Measurements from ENCODE around the gene RBKS. TPM values are rescaled to one million over a fixed set of nuclear protein-coding genes. Genes with fewer than 3 reads are reported as not detected.

RBKS gene
- polyA plus RNA-seq, 6 donors from 2014 or later = 2.2 to 5.3 (median 3.5) TPM

GRCh38 chr2:27856956-27857355 is 33.2 kb downstream of the RBKS start:
- Mint-ChIP-seq H3K27ac (no peak overlapping the region), H3K4me3 (no peak overlapping the region), H3K36me3 (peaks cover 9 to 29% of the 10 kb centered on the region in 2 donors), H3K27me3 (no peaks in the 10 kb centered on the region), H3K4me1 (no peaks in the 10 kb centered on the region), H3K9me3 (peaks cover 0 to 17% (median 8%) of the 10 kb centered on the region in 7 donors)
- DNase-seq (no peak), ATAC-seq (ENCODE audit: low read depth in 2 of 2) (no peak)

GRCh38 chr2:27856386-27856785 is 33.8 kb downstream of the RBKS start:
- Mint-ChIP-seq H3K27me3 (no peaks in the 10 kb centered on the region), H3K4me3 (no peak overlapping the region), H3K36me3 (peaks cover 9 to 29% of the 10 kb centered on the region in 2 donors), H3K27ac (no peak overlapping the region), H3K4me1 (no peaks in the 10 kb centered on the region), H3K9me3 (peaks cover 0 to 17% (median 8%) of the 10 kb centered on the region in 7 donors)
- DNase-seq (no peak), ATAC-seq (ENCODE audit: low read depth in 2 of 2) (no peak)

- no peak for ATAC-seq (ENCODE audit: low read depth in 2 of 2)
- Mint-ChIP-seq H3K4me3 (no peak overlapping the region), H3K27ac (peak overlapping the region in 1 of 6 donors; percentile 60), H3K36me3 (peaks cover 9 to 29% of the 10 kb centered on the region in 2 donors), H3K9me3 (peaks cover 0 to 17% (median 8%) of the 10 kb centered on the region in 7 donors), H3K4me1 (no peaks in the 10 kb centered on the region), H3K27me3 (no peaks in the 10 kb centered on the region)
- DNase-seq = no peak
Observed at GRCh38 chr2:27855476-27855875, 34.7 kb downstream of the RBKS start.

GRCh38 chr2:27854229-27854862 is 35.8 kb downstream of the RBKS start:
- ATAC-seq (ENCODE audit: low read depth in 2 of 2) (no peak), DNase-seq (no peak)
- Mint-ChIP-seq H3K36me3 (peaks cover 9 to 29% of the 10 kb centered on the region in 2 donors), H3K27ac (peak overlapping the region in 1 of 6 donors; percentile 17), H3K4me1 (no peaks in the 10 kb centered on the region), H3K9me3 (peaks cover 0 to 17% (median 8%) of the 10 kb centered on the region in 7 donors), H3K4me3 (no peak overlapping the region), H3K27me3 (no peaks in the 10 kb centered on the region)

- H3K27me3 Mint-ChIP-seq = no peaks in the 10 kb centered on the region
- peaks cover 0 to 7% (median 3%) of the 10 kb centered on the region in 7 donors for H3K9me3 Mint-ChIP-seq
- H3K4me3 Mint-ChIP-seq = no peak overlapping the region
- no peak for DNase-seq
- ATAC-seq (ENCODE audit: low read depth in 2 of 2) = no peak
- no peaks in the 10 kb centered on the region for H3K4me1 Mint-ChIP-seq
- H3K27ac Mint-ChIP-seq = no peak overlapping the region
- peaks cover 2 to 22% of the 10 kb centered on the region in 2 donors for H3K36me3 Mint-ChIP-seq
Observed at GRCh38 chr2:27852691-27853090, 37.5 kb downstream of the RBKS start.

GRCh38 chr2:27849558-27850205 is 40.5 kb downstream of the RBKS start:
- H3K4me3 Mint-ChIP-seq = no peak overlapping the region
- H3K4me1 Mint-ChIP-seq = no peaks in the 10 kb centered on the region
- peaks cover 0 to 4% (median 0%) of the 10 kb centered on the region in 7 donors for H3K9me3 Mint-ChIP-seq
- H3K36me3 Mint-ChIP-seq = no peaks in the 10 kb centered on the region
- H3K27me3 Mint-ChIP-seq = no peaks in the 10 kb centered on the region
- peak overlapping the region in 1 of 6 donors; percentile 90 for H3K27ac Mint-ChIP-seq
- ATAC-seq (ENCODE audit: low read depth in 2 of 2) = no peak
- DNase-seq = no peak

GRCh38 chr2:27847333-27847732 is 42.9 kb downstream of the RBKS start:
- no peaks in the 10 kb centered on the region for H3K36me3 Mint-ChIP-seq

GRCh38 chr2:27844821-27845255 is 45.3 kb downstream of the RBKS start:
- no peak for DNase-seq
- Mint-ChIP-seq H3K4me1 (no peaks in the 10 kb centered on the region), H3K4me3 (no peak overlapping the region), H3K36me3 (peaks cover 0 to 6% of the 10 kb centered on the region in 2 donors), H3K27ac (no peak overlapping the region), H3K27me3 (no peaks in the 10 kb centered on the region), H3K9me3 (peaks cover 0 to 3% (median 0%) of the 10 kb centered on the region in 7 donors)
- no peak for ATAC-seq (ENCODE audit: low read depth in 2 of 2)

More at GRCh38 chr2:27847333-27847732, 42.9 kb downstream of the RBKS start:
- no peaks in the 10 kb centered on the region for H3K27me3 Mint-ChIP-seq
- no peaks in the 10 kb centered on the region for H3K4me1 Mint-ChIP-seq
- no peak overlapping the region for H3K4me3 Mint-ChIP-seq
- peaks cover 0 to 4% (median 0%) of the 10 kb centered on the region in 7 donors for H3K9me3 Mint-ChIP-seq
- no peak overlapping the region for H3K27ac Mint-ChIP-seq
- DNase-seq (no peak), ATAC-seq (ENCODE audit: low read depth in 2 of 2) (no peak)

- H3K4me1 Mint-ChIP-seq = no peaks in the 10 kb centered on the region
- no peaks in the 10 kb centered on the region for H3K27me3 Mint-ChIP-seq
- no peaks in the 10 kb centered on the region for H3K9me3 Mint-ChIP-seq
- DNase-seq = no peak
- peaks cover 0 to 10% of the 10 kb centered on the region in 2 donors for H3K36me3 Mint-ChIP-seq
- ATAC-seq (ENCODE audit: low read depth in 2 of 2) = no peak
- H3K27ac Mint-ChIP-seq = no peak overlapping the region
- no peak overlapping the region for H3K4me3 Mint-ChIP-seq
Observed at GRCh38 chr2:27843992-27844391, 46.2 kb downstream of the RBKS start.

- Mint-ChIP-seq H3K27me3 (no peaks in the 10 kb centered on the region), H3K27ac (no peak overlapping the region), H3K4me1 (no peaks in the 10 kb centered on the region), H3K36me3 (peaks cover 0 to 10% of the 10 kb centered on the region in 2 donors), H3K9me3 (no peaks in the 10 kb centered on the region), H3K4me3 (no peak overlapping the region)
- ATAC-seq (ENCODE audit: low read depth in 2 of 2) = no peak
- DNase-seq = no peak
Observed at GRCh38 chr2:27842894-27843293, 47.3 kb downstream of the RBKS start.

GRCh38 chr2:27839022-27839618 is 51.1 kb downstream of the RBKS start:
- no peak overlapping the region for H3K4me3 Mint-ChIP-seq
- no peak for ATAC-seq (ENCODE audit: low read depth in 2 of 2)
- peaks cover 0 to 10% of the 10 kb centered on the region in 2 donors for H3K36me3 Mint-ChIP-seq
- H3K9me3 Mint-ChIP-seq = peaks cover 0 to 7% (median 0%) of the 10 kb centered on the region in 7 donors
- no peak for DNase-seq
- H3K27ac Mint-ChIP-seq = no peak overlapping the region
- no peaks in the 10 kb centered on the region for H3K27me3 Mint-ChIP-seq
- H3K4me1 Mint-ChIP-seq = no peaks in the 10 kb centered on the region

GRCh38 chr2:27838502-27838901 is 51.7 kb downstream of the RBKS start:
- Mint-ChIP-seq H3K9me3 (peaks cover 0 to 7% (median 0%) of the 10 kb centered on the region in 7 donors), H3K27ac (no peak overlapping the region), H3K4me1 (no peaks in the 10 kb centered on the region), H3K36me3 (peaks cover 0 to 10% of the 10 kb centered on the region in 2 donors), H3K4me3 (no peak overlapping the region), H3K27me3 (no peaks in the 10 kb centered on the region)
- DNase-seq (no peak), ATAC-seq (ENCODE audit: low read depth in 2 of 2) (no peak)

- H3K27ac Mint-ChIP-seq = no peak overlapping the region
- peaks cover 0 to 7% (median 0%) of the 10 kb centered on the region in 7 donors for H3K9me3 Mint-ChIP-seq
- H3K27me3 Mint-ChIP-seq = no peaks in the 10 kb centered on the region
- ATAC-seq (ENCODE audit: low read depth in 2 of 2) (no peak), DNase-seq (no peak)
- peaks cover 11 to 19% of the 10 kb centered on the region in 2 donors for H3K36me3 Mint-ChIP-seq
- H3K4me3 Mint-ChIP-seq = no peak overlapping the region
- no peaks in the 10 kb centered on the region for H3K4me1 Mint-ChIP-seq
Observed at GRCh38 chr2:27833931-27834330, 56.3 kb downstream of the RBKS start.

- Mint-ChIP-seq H3K27me3 (no peaks in the 10 kb centered on the region), H3K4me1 (no peaks in the 10 kb centered on the region), H3K4me3 (no peak overlapping the region), H3K36me3 (peaks cover 11 to 19% of the 10 kb centered on the region in 2 donors), H3K9me3 (peaks cover 0 to 7% (median 0%) of the 10 kb centered on the region in 7 donors), H3K27ac (peak overlapping the region in 1 of 6 donors; percentile 30)
- ATAC-seq (ENCODE audit: low read depth in 2 of 2) (no peak), DNase-seq (no peak)
Observed at GRCh38 chr2:27832396-27832795, 57.8 kb downstream of the RBKS start.
